IPS-18c (cell line): Measurements from ENCODE around the gene OLA1.
A peak's percentile ranks its signal among the peaks of the same experiment; 100 is the strongest.
"Not testable (repeated sequence)": the region's sequence is repeated elsewhere in the genome, so short reads cannot be mapped to it uniquely, and the experiment has no call there.

Experiments
- H3K4me3 ChIP-seq: 2 replicates; pipeline ENCODE4 v1.7.0; 2013; ENCODE audit warnings: low read depth, mild to moderate bottlenecking, low read length, moderate library complexity; ENCODE audit not compliant: insufficient read depth
- H3K9me3 ChIP-seq: one replicate; pipeline ENCODE4 v1.6.1; 2013; ENCODE audit warnings: mild to moderate bottlenecking, low read length, moderate library complexity; ENCODE audit not compliant: control insufficient read depth, insufficient read depth

Gene OLA1

GRCh38 chr2:174248187-174248997 lies at the start of gene OLA1:
Gene OLA1 (minus strand): TSS chr2:174248532. CDS start chr2:174246815, 1,717 bp downstream.
- H3K9me3 ChIP-seq: no peaks in the 10 kb centered on the region
- H3K4me3 ChIP-seq: peak within 1 kb of the TSS; percentile 83

GRCh38 chr2:174292908-174293307 lies 44.6 kb upstream of the OLA1 start:
- H3K4me3 ChIP-seq: no peak overlapping the region
- no peaks in the 10 kb centered on the region for H3K9me3 ChIP-seq

GRCh38 chr2:174286172-174286571 lies 37.8 kb upstream of the OLA1 start:
- no peak overlapping the region for H3K4me3 ChIP-seq
- H3K9me3 ChIP-seq: no peaks in the 10 kb centered on the region

- H3K4me3 ChIP-seq: no peak overlapping the region
- H3K9me3 ChIP-seq: no peaks in the 10 kb centered on the region
Measured at GRCh38 chr2:174282441-174282840, 34.1 kb upstream of the OLA1 start.

- Histone ChIP-seq H3K9me3 (no peaks in the 10 kb centered on the region), H3K4me3 (no peak overlapping the region)
Measured at GRCh38 chr2:174281736-174282135, 33.4 kb upstream of the OLA1 start.

- no peaks in the 10 kb centered on the region for H3K9me3 ChIP-seq
- no peak overlapping the region for H3K4me3 ChIP-seq
Measured at GRCh38 chr2:174280596-174280995, 32.3 kb upstream of the OLA1 start.

GRCh38 chr2:174270263-174270662 lies 21.9 kb upstream of the OLA1 start:
- not testable (repeated sequence) for H3K4me3 ChIP-seq

GRCh38 chr2:174266288-174266687 lies 18.0 kb upstream of the OLA1 start:
- H3K4me3 ChIP-seq: no peak overlapping the region
- no peaks in the 10 kb centered on the region for H3K9me3 ChIP-seq

More at GRCh38 chr2:174270263-174270662, 21.9 kb upstream of the OLA1 start:
- not testable (repeated sequence) for H3K9me3 ChIP-seq

- Histone ChIP-seq H3K9me3 (no peaks in the 10 kb centered on the region), H3K4me3 (no peak overlapping the region)
Measured at GRCh38 chr2:174263997-174264396, 15.7 kb upstream of the OLA1 start.

GRCh38 chr2:174259981-174260380 lies 11.6 kb upstream of the OLA1 start:
- Histone ChIP-seq H3K9me3 (no peaks in the 10 kb centered on the region), H3K4me3 (no peak overlapping the region)

GRCh38 chr2:174254267-174254666 lies 5.9 kb upstream of the OLA1 start:
- no peak overlapping the region for H3K4me3 ChIP-seq
- H3K9me3 ChIP-seq: no peaks in the 10 kb centered on the region

- H3K9me3 ChIP-seq: no peaks in the 10 kb centered on the region
- peak overlapping the region; percentile 37; the same call in 1 of the 2 replicates for H3K4me3 ChIP-seq
Measured at GRCh38 chr2:174248998-174249592, 763 bp upstream of the OLA1 start.

- Histone ChIP-seq H3K4me3 (peak overlapping the region; percentile 83), H3K9me3 (no peaks in the 10 kb centered on the region)
Measured at GRCh38 chr2:174247474-174248186, 702 bp downstream of the OLA1 start.

GRCh38 chr2:174246944-174247381 lies 1.4 kb downstream of the OLA1 start:
- Histone ChIP-seq H3K9me3 (no peaks in the 10 kb centered on the region), H3K4me3 (peak overlapping the region; percentile 15; the same call in 1 of the 2 replicates)

GRCh38 chr2:174245628-174246027 lies 2.7 kb downstream of the OLA1 start:
- H3K4me3 ChIP-seq, H3K9me3 ChIP-seq: not testable (repeated sequence)

- H3K4me3 ChIP-seq: no peak overlapping the region
- no peaks in the 10 kb centered on the region for H3K9me3 ChIP-seq
Measured at GRCh38 chr2:174245065-174245464, 3.3 kb downstream of the OLA1 start.

- H3K9me3 ChIP-seq: no peaks in the 10 kb centered on the region
- no peak overlapping the region for H3K4me3 ChIP-seq
Measured at GRCh38 chr2:174243812-174244211, 4.5 kb downstream of the OLA1 start.

GRCh38 chr2:174240097-174240496 lies 8.2 kb downstream of the OLA1 start:
- no peak overlapping the region for H3K4me3 ChIP-seq
- H3K9me3 ChIP-seq: no peaks in the 10 kb centered on the region
